Loucy (cell line): Measurements from ENCODE around the gene ARHGAP40.
"Not testable (repeated sequence)": the region's sequence is repeated elsewhere in the genome, so short reads cannot be mapped to it uniquely, and the experiment has no call there.

ENCODE experiments used
- H2AFZ ChIP-seq: fragments of 200-600 bp; sonication (generic); 2 replicates; pipeline ENCODE4 v1.6.0; 2016; ENCODE audit warnings: antibody characterized with exemption, mild to moderate bottlenecking, low read length, moderate library complexity
- H3F3A ChIP-seq: fragments of 200-600 bp; 2 replicates; pipeline ENCODE4 v1.6.0; 2016; ENCODE audit warnings: antibody characterized with exemption, low read depth, mild to moderate bottlenecking
- H3K27me3 ChIP-seq: fragments of 200-600 bp; sonication (generic); 2 replicates; pipeline ENCODE4 v1.6.1; 2014; ENCODE audit warnings: low read length, mild to moderate bottlenecking; ENCODE audit not compliant: insufficient read depth, poor library complexity, severe bottlenecking
- H3K36me3 ChIP-seq: fragments of 200-600 bp; sonication (generic); 2 replicates; pipeline ENCODE4 v1.6.1; 2016; ENCODE audit warnings: low read length; ENCODE audit not compliant: insufficient read depth
- H3K4me1 ChIP-seq: fragments of 200-600 bp; sonication (generic); 2 replicates; pipeline ENCODE4 v1.5.1; 2014; ENCODE audit warnings: low read length, mild to moderate bottlenecking; ENCODE audit not compliant: insufficient read depth, poor library complexity, severe bottlenecking
- H3K4me2 ChIP-seq: fragments of 200-600 bp; sonication (generic); 2 replicates; pipeline ENCODE4 v1.6.0; 2014; ENCODE audit warnings: antibody characterized with exemption, low read length, low read depth, mild to moderate bottlenecking; ENCODE audit not compliant: poor library complexity, severe bottlenecking
- H3K4me3 ChIP-seq: fragments of 200-600 bp; sonication (generic); 2 replicates; pipeline ENCODE4 v1.5.1; 2014; ENCODE audit warnings: low read length, mild to moderate bottlenecking, mixed read lengths; ENCODE audit not compliant: poor library complexity, severe bottlenecking
- H3K79me2 ChIP-seq: fragments of 200-600 bp; sonication (generic); 2 replicates; pipeline ENCODE4 v1.6.1; 2014; ENCODE audit warnings: low read length; ENCODE audit not compliant: insufficient read depth
- H3K9ac ChIP-seq: fragments of 200-600 bp; sonication (generic); 2 replicates; pipeline ENCODE4 v1.6.0; 2014; ENCODE audit warnings: mild to moderate bottlenecking, low read depth, low read length, moderate library complexity; ENCODE audit not compliant: poor library complexity, severe bottlenecking
- H3K9me2 ChIP-seq: fragments of 200-600 bp; sonication (generic); replicated peaks from 2 replicates; pipeline ENCODE4 v1.6.1; 2016; ENCODE audit warnings: low read depth, low read length, mixed read lengths
- H3K9me3 ChIP-seq: fragments of 200-600 bp; sonication (generic); 2 replicates; pipeline ENCODE4 v1.6.1; 2014; ENCODE audit warnings: mild to moderate bottlenecking, antibody characterized with exemption, low read length, low read depth; ENCODE audit not compliant: insufficient read depth
- H4K20me1 ChIP-seq: fragments of 200-600 bp; sonication (generic); 2 replicates; pipeline ENCODE4 v1.6.0; 2014; ENCODE audit warnings: antibody characterized with exemption, low read length, mild to moderate bottlenecking; ENCODE audit not compliant: insufficient read depth, poor library complexity, severe bottlenecking
- EZH2phosphoT487 ChIP-seq: fragments of 200-600 bp; IDR thresholded peaks from 2 replicates; pipeline ENCODE4 v1.6.1; 2018; ENCODE audit warnings: antibody characterized with exemption, mild to moderate bottlenecking, moderate library complexity, borderline replicate concordance
- TF ChIP-seq, protein P1 (sequence below): fragments of 200-600 bp; sonication (generic); conservative IDR thresholded peaks from 2 replicates; pipeline ENCODE4 v1.5.1; 2014; ENCODE audit warnings: mild to moderate bottlenecking, antibody characterized with exemption, low read length

ARHGAP40 gene

DNA sequence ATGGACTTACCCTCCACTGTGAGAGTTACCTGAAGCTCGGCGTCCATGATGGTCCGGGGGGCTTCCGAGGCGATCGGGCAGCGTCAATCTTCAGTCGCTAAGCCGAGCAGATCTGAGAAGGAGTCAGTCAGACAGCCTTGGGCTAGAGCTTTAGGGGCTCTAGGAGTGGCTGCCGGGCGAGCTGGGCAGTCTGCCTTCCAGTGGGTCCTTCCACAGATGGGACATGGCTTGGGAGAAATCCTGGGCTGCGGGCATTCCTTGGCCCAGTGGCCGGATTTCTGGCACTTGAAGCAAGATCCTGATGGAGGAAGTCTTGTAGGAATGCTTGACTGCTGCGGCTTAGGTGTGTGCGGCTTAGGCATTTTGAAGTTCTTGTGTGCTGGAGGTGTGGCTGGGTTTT, 5.7 kb upstream of the ARHGAP40 start:
- H3K4me1 ChIP-seq, H3K4me2 ChIP-seq, H3K9me2 ChIP-seq, H3K36me3 ChIP-seq, H3K27me3 ChIP-seq, H3K79me2 ChIP-seq, H3K9ac ChIP-seq, H3F3A ChIP-seq, H3K9me3 ChIP-seq, H2AFZ ChIP-seq, H3K4me3 ChIP-seq, H4K20me1 ChIP-seq: not testable (repeated sequence)

- no peaks in the 10 kb centered on the region for H3K4me1 ChIP-seq
- no peaks in the 10 kb centered on the region for H3K9me3 ChIP-seq
- H3K4me2 ChIP-seq = no peak overlapping the region
- H4K20me1 ChIP-seq = no peaks in the 10 kb centered on the region
- H3K4me3 ChIP-seq = no peak overlapping the region
- no peak overlapping the region for H2AFZ ChIP-seq
- H3K36me3 ChIP-seq = no peaks in the 10 kb centered on the region
- TF ChIP-seq, protein P1, sequence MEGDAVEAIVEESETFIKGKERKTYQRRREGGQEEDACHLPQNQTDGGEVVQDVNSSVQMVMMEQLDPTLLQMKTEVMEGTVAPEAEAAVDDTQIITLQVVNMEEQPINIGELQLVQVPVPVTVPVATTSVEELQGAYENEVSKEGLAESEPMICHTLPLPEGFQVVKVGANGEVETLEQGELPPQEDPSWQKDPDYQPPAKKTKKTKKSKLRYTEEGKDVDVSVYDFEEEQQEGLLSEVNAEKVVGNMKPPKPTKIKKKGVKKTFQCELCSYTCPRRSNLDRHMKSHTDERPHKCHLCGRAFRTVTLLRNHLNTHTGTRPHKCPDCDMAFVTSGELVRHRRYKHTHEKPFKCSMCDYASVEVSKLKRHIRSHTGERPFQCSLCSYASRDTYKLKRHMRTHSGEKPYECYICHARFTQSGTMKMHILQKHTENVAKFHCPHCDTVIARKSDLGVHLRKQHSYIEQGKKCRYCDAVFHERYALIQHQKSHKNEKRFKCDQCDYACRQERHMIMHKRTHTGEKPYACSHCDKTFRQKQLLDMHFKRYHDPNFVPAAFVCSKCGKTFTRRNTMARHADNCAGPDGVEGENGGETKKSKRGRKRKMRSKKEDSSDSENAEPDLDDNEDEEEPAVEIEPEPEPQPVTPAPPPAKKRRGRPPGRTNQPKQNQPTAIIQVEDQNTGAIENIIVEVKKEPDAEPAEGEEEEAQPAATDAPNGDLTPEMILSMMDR = no peak
- TF ChIP-seq EZH2phosphoT487 = no peak
- H3K79me2 ChIP-seq = no peaks in the 10 kb centered on the region
- no peaks in the 10 kb centered on the region for H3F3A ChIP-seq
- no peaks in the 10 kb centered on the region for H3K27me3 ChIP-seq
- H3K9ac ChIP-seq = no peak overlapping the region
- H3K9me2 ChIP-seq = no peaks in the 10 kb centered on the region
These were observed 2.2 kb upstream of the ARHGAP40 start for GRCh38 chr20:38599410-38599882.

- Histone ChIP-seq H3F3A (no peaks in the 10 kb centered on the region), H3K79me2 (no peaks in the 10 kb centered on the region), H3K4me3 (no peak overlapping the region), H3K27me3 (no peaks in the 10 kb centered on the region), H3K9me2 (no peaks in the 10 kb centered on the region), H3K4me1 (no peaks in the 10 kb centered on the region), H3K9me3 (no peaks in the 10 kb centered on the region), H3K4me2 (no peak overlapping the region), H2AFZ (no peak overlapping the region), H3K36me3 (no peaks in the 10 kb centered on the region), H3K9ac (no peak overlapping the region), H4K20me1 (no peaks in the 10 kb centered on the region)
- TF ChIP-seq, protein P1 = no peak
- TF ChIP-seq EZH2phosphoT487 = no peak
These were observed 1.6 kb upstream of the ARHGAP40 start for GRCh38 chr20:38600057-38600456.

DNA sequence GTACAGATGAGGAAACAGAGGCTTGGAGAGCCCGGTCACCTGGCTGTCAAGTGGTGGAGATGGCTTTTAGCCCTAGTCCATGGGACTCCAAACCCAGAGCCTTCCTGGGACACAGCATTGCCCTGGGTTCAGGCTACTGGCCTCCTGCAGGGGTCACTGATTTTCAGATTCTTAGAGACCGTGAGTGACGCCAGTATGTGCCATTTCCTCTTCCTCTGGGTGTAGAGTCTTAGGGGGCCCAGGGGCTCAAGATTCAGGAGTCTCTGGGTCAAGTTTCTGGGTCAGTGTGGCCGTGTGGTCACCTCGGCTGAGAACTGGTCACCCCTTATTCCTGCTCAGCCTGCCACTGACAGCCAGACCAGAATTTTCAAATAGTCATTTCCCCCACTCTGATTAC, 574 bp downstream of the ARHGAP40 start:
- Histone ChIP-seq H4K20me1 (no peaks in the 10 kb centered on the region), H2AFZ (no peak overlapping the region), H3F3A (no peaks in the 10 kb centered on the region), H3K4me1 (no peaks in the 10 kb centered on the region), H3K9me2 (no peaks in the 10 kb centered on the region), H3K36me3 (no peaks in the 10 kb centered on the region), H3K79me2 (no peaks in the 10 kb centered on the region), H3K9me3 (no peaks in the 10 kb centered on the region), H3K27me3 (no peaks in the 10 kb centered on the region), H3K4me3 (no peak overlapping the region), H3K9ac (no peak overlapping the region), H3K4me2 (no peak overlapping the region)
- no peak for TF ChIP-seq EZH2phosphoT487
- TF ChIP-seq, protein P1 = no peak
